Peyer's patch (tissue), 4 donors: Measurements from ENCODE around the gene TSSK2.

ENCODE experiments used
- CTCF ChIP-seq, 6 experiments: fragments of 450-650 bp in 4 of 6; fragments of 200-600 bp in 2 of 6; sonication (generic) in 1 of 6; IDR thresholded peaks; one replicate each; pipeline ENCODE4 v1.5.1; 2017 to 2019; ENCODE audit warnings: antibody characterized with exemption in 6 of 6, mild to moderate bottlenecking in 3 of 6, moderate library complexity in 1 of 6
- POLR2A ChIP-seq, 2 donors: fragments of 450-650 bp; IDR thresholded peaks; one replicate each; pipeline ENCODE4 v1.5.1; 2017; ENCODE audit warnings: antibody characterized with exemption in 2 of 2, mild to moderate bottlenecking in 2 of 2, moderate library complexity in 2 of 2

DNA sequence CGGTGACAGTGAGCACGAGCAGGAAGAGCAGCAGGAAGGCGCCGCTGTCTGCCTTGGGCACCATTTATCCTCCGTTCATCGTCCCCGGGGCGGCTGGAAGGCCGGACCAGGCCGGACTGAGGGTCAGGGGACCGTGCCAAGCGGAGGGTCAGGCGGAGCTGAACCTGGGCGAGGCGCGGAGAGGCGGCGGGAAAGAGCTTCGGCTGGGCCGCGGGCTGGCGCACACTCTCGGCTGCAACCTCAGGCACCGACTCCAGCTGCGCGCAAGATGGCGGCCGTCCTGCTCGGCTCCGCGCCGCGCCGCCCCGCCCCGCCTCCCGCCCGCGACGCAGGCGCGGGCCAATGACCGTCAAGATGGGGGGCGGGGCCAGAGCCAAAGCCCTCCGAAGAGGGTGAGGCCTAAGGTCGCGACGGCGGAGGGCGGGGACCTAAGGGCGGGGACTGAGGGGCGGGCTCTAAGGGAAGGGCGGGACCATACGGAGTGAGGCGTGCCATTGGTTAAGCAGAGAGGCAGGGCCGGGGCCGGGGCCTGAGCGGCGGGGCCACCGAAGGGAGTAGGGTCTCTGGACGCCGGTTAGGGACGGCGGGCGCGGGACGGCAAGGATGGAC lies 8.9 kb upstream of the TSSK2 start, which contains the start of gene DGCR2:
- TF ChIP-seq CTCF (IDR thresholded peaks at IDR 0.05), result no peak
- TF ChIP-seq POLR2A (IDR thresholded peaks at IDR 0.05), result peak; percentile 71 to 82
